Endothelial cell of hepatic sinusoid (primary cell): ENCODE data around the gene SSBP2.
"Not testable (repeated sequence)": the region's sequence is repeated elsewhere in the genome, so short reads cannot be mapped to it uniquely, and the experiment has no call there.

Experiments
- in situ Hi-C: cut with HindIII; loops from 2 replicates; pipeline ENCODE4 v1.10.0; 2017; ENCODE audit warnings: low sequenced_read_pairs

Gene SSBP2

GRCh38 chr5:81604193-81604592 lies 146.7 kb downstream of the SSBP2 start:
- in situ Hi-C loops, result no loop called here

- in situ Hi-C loops, result no loop called here
Measured at GRCh38 chr5:81601919-81602318, 149.0 kb downstream of the SSBP2 start.

DNA sequence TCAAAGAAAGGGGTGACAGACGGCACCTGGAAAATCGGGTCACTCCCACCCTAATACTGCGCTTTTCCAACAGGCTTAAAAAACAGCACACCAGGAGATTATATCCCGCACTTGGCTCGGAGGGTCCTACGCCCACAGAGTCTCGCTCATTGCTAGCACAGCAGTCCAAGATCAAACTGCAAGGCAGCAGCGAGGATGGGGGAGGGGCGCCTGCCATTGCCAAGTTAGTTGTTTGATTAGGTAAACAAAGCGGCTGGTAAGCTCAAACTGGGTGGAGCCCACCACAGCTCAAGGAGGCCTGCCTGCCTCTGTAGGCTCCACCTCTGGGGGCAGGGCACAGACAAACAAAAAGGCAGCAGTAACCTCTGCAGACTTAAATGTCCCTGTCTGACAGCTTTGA lies 158.8 kb downstream of the SSBP2 start:
- in situ Hi-C loops, result not testable (repeated sequence)

DNA sequence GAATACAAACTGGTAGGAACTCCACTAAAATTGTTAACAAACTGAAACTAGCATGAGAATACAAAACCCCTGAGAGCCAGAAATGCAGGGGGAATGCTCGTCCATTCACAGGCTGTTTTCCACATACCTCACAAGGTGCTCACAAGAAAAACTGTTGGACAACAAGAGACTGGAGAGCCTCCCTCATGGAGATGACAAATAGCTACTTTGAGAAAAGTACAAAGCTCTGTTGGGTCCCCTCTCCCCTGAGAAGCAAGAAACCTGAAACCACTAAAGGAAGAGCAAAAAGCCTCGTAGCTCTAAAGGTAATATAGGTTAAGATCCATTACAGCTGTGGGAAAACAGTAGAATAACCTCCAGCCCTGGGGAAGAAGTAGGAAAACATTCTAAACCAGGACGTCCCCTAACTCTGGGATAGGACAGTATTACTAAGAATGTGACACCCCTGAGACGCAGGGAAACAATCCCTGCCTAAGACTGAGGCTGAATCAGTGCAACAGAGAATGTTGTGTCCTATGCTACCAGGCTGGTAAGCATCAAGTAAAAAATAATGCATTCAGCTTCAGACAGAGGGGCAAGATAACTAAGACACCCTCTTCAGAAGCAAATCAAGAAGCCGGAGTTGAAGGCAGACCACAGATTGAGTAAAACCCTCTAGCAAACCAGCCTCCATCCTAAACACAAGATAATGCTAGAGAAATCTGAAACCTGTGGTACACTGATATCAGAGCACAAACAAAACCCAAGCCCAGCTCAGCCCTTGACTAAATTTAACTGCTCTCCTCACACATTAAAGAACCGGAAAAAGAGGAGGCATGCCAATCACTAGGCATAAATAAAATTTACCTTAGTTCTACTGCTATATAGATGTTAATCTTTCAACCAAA lies 160.2 kb downstream of the SSBP2 start:
- in situ Hi-C loops, result no loop called here

- in situ Hi-C loops, result no loop called here
Measured at GRCh38 chr5:81579262-81579924, 171.5 kb downstream of the SSBP2 start.

GRCh38 chr5:81577091-81577490 lies 173.8 kb downstream of the SSBP2 start:
- in situ Hi-C loops, result no loop called here

- in situ Hi-C loops, result no loop called here
Measured at GRCh38 chr5:81575924-81576323, 175.0 kb downstream of the SSBP2 start.

- in situ Hi-C loops, result no loop called here
Measured at GRCh38 chr5:81572201-81572600, 178.7 kb downstream of the SSBP2 start.

- in situ Hi-C loops, result no loop called here
Measured at GRCh38 chr5:81558188-81558587, 192.7 kb downstream of the SSBP2 start.

GRCh38 chr5:81556809-81557208 lies 194.1 kb downstream of the SSBP2 start:
- in situ Hi-C loops, result no loop called here

- in situ Hi-C loops, result no loop called here
Measured at GRCh38 chr5:81555865-81556264, 195.0 kb downstream of the SSBP2 start.

- in situ Hi-C loops, result no loop called here
Measured at GRCh38 chr5:81554647-81555046, 196.2 kb downstream of the SSBP2 start.

DNA sequence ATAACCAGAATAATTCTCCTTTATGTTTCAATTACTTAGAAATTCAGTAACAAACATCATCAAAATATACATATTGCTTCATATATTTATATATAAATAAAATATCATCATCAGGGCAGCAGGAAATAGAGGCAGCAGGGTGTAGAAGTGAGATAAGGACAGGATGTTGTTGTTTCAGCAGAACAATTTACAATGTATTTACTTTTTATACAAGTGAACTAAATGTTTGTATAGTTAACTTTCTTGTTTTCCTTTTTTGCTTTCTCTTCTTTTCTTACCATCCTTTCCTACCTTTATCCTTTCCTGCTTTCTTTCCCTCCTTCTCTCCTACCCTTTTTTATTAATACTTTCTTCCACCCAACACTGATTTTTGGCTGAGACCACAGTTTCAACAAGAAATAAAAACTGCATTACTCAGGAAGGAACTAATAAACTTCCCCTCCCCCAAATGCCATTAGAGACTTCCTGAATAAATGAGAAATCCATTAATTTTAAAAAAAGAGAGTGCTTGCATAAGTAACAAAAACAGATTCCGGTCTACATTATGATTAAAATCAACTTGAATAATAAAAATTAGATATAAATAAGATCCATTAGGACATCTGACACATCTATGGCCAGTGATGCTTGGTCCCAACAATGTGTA lies 197.2 kb downstream of the SSBP2 start:
- in situ Hi-C loops, result no loop called here

GRCh38 chr5:81552852-81553566 lies 197.9 kb downstream of the SSBP2 start:
- in situ Hi-C loops, result no loop called here

DNA sequence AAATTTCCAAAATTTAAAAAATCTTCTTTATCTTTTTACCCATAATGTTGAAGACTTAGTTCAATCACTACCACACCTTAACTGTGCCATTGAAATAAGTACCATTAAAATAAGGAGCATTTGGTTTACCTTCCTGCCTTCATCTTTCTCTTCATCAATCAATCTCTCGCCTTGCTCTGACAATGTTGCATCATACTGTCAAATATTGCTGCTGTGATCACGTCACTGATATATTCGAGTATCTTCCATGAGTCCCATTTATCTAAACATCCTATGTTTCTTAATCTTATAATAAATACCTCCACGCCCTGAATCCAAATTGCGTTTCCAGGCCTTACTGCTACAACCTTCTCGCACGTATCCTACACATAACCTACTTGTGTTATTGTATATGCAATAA lies 201.8 kb downstream of the SSBP2 start:
- in situ Hi-C loops, result no loop called here

DNA sequence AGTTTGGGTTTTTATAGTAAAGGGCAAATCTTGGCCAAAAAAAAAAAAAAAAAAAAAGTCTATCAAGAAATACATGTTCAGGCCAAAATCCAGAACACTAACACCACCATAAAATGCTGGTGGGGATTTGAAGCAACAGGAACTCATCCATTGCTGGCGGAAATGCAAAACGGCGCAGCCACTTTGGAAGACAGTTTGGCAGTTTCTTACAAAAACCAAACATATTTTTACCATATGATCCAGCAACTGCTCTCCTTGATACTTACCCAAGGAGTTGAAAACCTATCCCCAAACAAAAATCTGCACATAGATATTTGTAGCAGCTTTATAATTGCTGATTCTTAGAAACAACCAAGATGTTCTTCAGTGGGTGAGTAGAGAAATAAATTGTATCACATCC lies 203.9 kb downstream of the SSBP2 start:
- in situ Hi-C loops, result no loop called here

DNA sequence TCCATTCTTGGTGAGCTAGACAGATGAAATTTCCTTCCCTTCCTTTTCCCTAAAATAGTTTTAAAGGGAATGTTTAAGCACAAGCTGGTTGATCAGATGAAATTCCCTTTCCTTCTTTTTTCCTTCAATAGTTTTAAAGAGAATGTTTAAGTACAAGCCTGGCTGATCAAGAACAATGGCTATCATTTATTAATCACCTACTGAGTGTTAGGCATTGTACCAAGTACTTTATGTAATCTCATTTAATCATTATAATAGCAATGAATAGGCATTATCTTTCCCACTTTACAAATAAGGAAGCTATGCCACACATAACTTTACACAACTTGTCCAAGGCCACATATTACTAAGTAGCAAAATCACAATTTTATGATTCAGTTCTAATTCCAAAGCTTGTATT lies 205.0 kb downstream of the SSBP2 start:
- in situ Hi-C loops, result no loop called here

DNA sequence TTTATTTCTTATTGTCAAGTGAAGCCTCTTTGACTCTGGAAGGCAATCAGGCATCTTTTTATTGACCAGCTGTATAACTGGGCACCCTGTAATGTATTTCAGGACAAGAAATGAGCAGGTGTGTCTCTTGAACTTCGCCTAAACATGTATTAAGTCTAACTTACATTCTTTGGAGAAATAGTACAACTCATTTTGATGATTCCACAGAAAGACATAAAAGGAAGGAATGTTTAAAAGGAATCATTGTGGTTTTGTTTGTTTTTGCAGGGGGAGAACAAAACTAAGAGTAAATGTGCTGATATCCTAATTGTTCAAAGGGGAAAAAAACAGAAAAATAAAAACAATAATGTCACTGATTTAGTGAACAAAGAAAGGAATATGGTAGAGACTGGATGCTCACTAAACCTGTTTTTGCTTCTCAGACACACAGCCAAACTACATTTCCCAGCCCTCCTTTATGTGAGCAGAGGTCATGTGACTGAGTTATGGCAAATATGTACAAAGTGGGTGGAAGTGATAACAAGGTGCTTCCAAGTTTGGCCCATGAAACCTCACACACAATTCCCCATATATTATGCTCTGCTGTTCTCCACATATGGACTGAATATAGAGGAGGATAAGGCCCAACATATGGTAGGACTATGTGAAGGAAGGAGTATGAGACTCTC lies 206.4 kb downstream of the SSBP2 start:
- in situ Hi-C loops, result no loop called here

- in situ Hi-C loops, result no loop called here
Measured at GRCh38 chr5:81542242-81542641, 208.7 kb downstream of the SSBP2 start.

DNA sequence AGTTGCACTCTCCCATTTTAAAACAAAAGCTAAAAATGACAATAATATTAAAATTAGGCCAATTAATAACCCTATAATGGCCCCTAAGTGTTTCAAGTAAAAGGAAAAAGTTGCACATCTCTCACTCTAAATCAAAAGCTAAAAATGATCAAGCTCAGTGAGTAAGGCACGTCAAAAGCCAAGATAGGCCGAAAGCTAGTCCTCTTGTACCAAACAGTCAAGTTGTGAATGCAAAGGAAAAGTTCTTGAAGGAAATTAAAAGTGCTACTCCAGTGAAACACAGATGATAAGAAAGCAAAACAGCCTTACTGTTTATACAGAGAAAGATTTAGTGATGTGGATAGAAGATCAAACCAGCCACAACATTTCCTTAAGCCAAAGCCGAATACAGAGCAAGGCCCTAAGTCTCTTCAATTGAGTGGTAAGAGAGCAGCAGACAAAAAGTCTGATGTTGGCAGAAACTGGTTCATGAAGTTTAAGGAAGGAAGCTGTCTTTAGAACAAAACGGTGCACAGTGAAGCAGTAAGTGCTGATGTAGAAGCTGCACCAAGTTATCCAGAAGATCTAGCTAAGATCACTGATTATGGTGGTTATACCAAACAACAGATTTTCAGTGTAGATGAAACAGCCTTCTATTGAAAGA lies 212.9 kb downstream of the SSBP2 start:
- in situ Hi-C loops, result no loop called here
